Fibroblast of gingiva (primary cell): Measurements from ENCODE around the gene CDK5R1.
A peak's percentile ranks its signal among the peaks of the same experiment; 100 is the strongest.

Experiments
- DNase-seq: peaks from one replicate; pipeline ENCODE4 v3.0.0-alpha.2; 2011; ENCODE audit warnings: low read depth

The CDK5R1 gene

DNA sequence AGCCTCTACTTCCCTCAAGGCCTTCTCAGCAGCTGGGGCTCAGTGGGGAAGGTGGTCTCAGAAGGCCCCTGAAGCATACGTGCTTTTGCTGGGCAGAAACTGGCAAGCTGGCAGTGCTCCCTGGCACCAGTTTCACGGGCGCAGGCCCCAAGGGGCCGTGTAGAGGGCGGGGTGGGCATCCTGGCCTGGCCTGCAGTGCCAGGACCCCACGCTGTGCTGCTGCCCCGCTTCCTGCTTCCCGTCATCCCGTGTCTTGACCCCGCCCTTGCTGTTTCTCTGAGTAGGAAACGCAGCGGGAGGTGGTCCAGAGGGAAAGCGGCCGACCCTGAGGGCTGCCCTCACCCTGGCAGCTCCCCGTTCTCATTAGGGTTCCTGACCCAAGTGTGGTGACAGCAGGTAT, 6.8 kb downstream of the CDK5R1 start:
- no peak for DNase-seq

DNA sequence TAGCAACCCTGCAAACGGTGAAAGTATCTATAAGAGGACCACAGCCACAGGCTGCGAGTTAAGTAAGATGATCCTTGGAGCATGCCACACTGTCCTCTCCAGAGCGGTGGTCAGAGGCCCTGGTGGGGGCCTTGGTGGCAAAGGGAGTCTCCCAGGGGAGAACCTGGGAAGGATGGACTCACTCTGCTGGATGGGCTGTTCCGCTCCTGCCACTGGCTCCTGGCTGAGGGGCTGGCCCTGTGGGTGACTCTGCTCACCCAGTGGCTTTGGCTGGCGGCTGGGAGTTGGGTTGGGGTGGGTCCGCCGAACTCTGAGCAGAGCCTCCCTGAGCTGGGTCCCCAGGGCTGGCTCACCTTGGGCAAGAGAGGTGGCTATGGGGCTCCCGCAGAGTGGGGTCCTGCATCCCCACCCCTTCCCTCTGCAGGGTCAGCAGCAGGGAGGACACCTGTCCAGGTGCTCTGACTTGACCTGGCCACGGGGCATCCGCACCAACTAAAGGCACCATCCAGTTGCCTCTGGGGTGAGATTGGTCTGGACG, 7.3 kb downstream of the CDK5R1 start:
- DNase-seq = no peak

GRCh38 chr17:32494621-32495358, 8.0 kb downstream of the CDK5R1 start:
- DNase-seq = no peak

DNA sequence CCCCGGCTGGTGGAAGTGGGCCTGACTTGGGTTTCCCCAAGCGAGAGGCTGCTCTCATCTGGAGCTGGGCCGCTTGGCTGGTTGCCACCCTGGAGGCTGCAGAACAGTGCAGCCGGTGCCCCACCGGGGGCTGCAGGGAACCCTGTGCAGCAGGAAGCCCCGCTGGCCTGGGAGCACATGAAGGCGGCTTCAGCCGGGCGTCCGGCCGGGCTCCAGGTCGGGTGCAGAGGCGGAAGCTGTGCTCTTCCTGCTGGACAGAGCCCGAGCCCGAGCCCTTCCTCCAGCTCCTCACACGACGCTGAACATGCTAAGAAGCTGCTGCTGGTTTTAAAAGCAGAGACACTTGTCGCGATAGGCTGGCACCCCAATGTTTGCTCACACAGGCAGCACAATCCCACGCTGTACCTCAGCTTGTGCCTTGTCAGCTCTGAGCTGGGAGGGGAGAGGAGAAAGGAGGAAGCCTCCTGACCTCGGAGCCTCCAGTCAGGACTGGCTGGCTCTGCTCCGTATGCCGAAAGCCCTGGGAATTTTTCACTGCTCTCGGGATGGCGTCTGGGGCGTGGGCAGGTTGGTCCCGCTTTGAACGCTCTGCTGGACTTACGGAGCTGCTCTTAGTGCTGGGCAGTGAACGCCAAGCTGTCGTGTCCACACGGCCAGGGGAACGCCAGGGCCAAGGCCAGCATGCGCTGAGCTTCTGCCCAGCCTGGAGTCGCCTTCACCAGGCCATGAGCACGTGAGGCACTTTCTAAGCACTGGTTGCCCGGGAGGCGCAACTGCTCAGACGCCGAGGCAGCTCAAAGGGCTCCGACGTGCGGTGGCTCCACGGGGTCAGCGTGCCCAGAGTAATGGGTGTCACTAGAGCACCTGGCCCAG, 8.8 kb downstream of the CDK5R1 start:
- DNase-seq = peak; percentile 15

DNA sequence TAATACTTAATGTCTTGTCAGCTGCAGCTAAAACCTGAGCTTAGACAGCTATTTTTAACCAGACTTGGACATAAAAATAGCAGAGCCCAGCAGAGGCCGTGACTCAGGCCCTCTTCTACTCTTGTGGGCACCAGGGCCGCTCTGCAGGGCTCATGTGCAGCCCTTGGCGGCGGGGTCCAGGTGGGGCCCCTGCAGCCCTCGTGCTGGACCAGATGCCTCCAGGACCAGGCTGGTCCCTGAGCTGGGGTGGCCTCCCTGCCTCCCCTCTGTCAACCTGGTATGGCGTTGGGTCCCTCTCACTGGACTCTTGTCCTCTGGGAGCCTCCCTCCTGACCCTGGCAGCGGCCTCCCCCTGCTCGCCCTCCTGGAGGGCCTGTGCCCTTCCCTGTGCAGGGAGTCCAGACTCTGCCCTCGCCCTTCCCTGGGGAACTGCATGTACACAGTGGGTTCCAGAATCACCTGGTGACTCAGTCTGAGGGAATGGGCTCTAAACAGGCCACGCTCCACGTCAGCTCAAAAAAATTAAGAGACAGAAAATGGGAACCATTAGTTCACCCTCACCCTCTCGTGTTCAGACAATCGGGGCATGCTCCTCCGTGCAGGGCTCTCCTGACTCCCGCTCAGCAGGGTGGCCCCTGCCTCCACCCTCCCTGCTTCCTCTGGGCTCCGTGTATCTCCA, 9.7 kb downstream of the CDK5R1 start:
- peak; percentile 20 for DNase-seq

- no peak for DNase-seq
Observed at GRCh38 chr17:32497431-32498205, 10.8 kb downstream of the CDK5R1 start.

DNA sequence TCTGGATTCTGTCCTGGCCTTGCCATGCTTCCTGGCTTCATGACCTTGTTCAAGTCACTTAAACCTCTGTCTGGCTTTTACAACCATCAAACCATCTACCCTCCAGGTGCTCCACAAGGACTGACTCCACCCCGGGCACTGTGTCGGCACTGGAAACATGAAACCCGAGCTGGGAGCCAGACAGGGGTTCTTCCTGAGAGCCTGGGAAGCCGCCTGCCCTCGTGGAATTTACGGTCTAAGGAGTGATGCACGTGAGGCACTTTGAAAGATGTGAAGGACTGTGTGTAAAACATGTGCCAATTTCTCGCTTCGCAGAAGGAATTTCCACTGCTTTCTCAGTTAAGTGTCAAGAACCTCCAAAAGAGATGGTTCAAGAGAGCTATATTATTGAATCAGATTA, 11.6 kb downstream of the CDK5R1 start:
- DNase-seq = no peak

GRCh38 chr17:32502013-32502412, 15.2 kb downstream of the CDK5R1 start:
- DNase-seq = no peak

DNA sequence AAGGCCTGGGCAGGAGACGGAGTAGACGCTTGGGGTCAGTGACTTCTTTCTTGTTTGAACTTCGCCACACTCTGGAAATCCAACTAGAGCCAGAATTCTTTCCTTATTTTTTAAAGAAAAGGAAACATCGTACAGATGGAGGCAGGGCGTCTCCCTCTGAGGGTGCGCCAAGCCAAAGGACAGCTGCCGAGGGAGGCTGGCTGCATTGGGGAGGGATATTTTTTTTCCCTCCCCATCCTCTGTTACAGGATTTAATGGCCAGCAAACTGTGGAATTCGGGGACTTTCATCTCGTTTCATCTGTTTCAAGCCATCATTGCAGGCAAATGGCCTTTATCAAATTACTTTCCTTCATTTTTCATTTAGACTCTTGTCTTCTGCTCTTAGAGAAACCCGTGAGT, 15.9 kb downstream of the CDK5R1 start:
- DNase-seq = no peak

- no peak for DNase-seq
Observed at GRCh38 chr17:32503251-32504165, 16.7 kb downstream of the CDK5R1 start.

- no peak for DNase-seq
Observed at GRCh38 chr17:32504166-32504990, 17.6 kb downstream of the CDK5R1 start.

DNA sequence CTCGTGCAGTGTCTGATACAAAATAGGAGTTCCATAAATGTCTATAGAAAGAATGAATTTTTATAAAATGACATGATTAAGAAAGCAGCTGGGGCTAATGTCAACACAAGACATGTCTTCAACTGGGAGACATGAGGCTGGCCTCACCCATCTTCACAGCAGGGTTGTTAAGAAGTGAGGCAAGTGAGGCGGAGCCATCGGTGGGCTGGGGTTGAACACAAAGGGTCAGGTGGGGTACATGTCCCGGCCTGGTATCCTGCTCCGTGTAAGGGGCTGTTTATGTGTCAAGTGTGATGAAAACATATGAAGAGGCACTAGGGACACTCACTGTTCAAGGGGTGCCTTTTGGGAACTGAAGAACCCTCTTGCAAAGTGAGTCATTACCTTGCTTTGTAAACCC, 22.1 kb downstream of the CDK5R1 start:
- DNase-seq = no peak

DNA sequence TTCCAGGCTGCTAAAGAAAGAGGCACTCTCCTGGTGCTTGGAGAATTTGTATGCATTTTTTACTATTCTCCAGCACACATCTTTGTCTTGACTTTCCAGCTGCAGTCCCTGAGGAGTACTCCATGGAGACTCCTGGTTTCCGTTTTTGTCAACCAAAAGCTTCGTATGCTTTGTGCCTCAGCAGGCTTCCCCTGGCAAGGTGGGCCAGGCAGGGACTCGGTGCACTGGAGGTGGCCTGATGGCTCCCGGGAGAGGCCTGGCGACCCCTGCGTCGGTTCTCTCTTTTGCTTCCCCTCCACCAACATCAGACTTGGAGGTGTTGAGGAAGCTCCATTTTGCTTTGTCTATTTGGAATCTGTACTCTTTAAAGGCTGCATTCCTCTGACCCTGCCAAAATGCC, 23.7 kb downstream of the CDK5R1 start:
- no peak for DNase-seq

DNA sequence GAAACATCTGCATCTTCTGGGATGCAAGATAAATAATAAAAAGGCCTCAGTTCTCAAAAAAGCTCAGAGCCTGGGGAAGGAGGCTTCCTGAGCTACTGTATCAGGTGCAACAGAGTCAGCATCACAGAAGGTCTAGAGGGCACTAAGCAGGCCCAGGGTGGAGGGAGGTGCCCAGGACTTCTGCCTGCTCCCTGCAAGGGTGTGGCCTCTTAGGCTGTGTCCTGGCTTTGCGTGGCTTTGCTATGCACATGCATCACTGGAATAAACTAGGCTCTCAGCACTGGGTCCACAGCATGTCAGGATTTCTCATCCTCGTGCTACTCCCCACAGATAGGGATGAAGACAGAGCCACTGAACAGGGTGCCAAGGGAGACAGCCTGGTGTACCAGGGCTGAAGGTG, 25.5 kb downstream of the CDK5R1 start:
- DNase-seq = no peak

DNA sequence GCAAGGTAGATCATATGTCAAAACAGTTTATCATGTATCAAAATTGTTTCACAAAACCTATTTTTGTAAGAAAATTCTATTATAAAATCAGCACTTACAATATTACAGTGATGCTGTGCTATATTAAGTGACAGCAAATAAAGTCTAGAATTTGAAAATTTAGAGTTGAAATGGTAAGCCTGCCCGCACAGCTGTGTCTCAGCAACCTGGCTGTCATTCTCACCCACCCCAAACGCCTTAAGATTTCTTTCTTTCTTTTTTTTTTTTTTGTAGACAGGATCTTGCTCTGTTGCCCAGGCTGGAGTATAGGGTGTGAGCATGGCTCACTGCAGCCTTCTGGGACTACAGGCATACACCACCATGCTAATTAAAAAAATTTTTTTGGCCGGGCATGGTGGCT, 26.8 kb downstream of the CDK5R1 start:
- DNase-seq = no peak

DNA sequence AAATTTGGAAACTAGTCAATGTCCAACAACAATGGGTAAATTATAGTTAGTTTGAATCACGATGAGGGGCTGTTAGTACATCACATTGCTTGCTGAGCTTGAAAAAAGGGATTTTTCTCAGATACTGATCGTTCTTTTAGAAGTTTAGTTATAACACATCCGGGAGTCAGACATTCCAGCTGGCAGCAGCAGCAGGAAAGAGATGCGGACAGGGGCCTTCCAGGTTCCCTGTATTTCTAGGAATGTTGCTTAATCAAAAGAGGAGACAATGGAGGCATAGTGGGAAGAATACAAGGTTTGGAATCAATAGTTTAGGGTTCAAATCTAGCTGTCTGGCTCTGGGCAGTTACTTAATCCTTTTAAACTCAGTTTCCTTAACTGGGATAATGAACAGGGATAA, 27.8 kb downstream of the CDK5R1 start:
- no peak for DNase-seq

DNA sequence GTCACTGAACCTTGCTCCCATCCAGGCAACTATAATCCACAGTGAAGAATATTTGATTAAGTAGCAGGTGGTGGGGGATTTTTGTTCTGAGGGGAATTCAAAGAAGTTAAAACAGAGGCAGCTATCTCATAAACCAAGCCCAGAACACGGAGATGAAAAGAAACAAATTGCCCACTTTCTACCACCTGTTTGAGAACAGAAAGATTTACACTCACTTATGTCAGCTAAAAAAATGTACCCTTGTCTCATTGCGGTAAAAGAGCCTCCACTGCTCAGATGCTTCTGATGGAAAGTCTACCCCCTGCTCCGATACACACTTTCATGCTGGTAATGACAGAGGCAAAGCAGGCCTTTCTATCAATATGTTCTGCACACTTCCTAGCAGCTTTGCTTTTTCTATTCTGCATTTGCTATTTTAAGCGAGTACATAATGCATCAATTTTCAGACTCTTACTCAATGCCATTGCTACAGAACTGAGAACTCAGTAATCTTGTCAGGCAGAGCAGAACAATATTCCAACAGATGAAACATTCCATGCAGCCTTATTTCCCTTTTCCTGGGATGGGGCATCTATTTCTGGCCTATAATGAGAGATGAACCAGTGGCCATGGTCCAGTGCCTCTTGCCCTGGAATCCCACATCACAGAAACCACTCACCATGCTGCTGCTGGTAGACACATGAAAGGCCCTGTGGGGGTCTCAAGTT, 29.0 kb downstream of the CDK5R1 start:
- no peak for DNase-seq

GRCh38 chr17:32516450-32516849, 29.7 kb downstream of the CDK5R1 start:
- no peak for DNase-seq
